T-helper 9 cell (primary cell): Measurements from ENCODE around the gene MYRIP.

Source experiments
- DNase-seq: peaks from one replicate; pipeline ENCODE4 v3.0.0-alpha.2; 2020

Gene MYRIP

DNA sequence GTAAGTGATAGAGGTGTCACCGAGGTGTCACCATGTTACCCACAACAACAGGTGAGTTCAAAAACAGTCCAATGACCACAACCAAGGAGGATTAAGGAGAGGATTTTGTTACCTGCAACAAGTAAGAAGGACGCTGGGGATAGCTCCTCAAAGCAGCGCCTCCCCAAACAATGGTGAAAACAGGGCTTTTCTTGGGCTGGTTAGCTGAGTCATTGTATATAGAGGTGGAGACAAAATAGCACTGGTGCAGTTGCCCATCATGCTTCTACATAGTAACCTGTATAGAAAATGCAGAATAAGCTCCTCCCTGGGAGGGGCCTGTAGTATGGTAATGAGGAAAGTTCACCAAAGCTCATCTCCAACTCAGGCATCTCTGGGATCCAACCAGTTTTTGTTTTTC, 383.2 kb downstream of the MYRIP start:
- DNase-seq, result no peak

DNA sequence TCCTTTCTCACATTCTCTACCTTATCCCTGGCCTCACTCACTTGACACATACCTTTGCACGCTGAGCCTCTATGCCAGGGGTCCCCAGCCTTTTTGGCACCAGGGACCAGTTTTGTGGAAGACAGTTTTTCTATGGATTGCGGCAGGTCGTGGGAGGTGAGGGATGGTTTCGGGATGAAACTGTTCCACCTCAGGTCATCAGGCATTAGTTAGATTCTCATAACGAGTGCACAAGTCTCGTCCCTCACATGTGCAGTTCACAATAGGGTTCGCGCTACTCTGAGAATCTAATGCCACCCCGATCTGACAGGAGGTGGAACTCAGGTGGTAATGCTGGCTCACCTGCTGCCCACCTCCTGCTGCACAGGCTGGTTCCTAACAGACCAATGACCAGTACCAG, 387.6 kb downstream of the MYRIP start:
- no peak for DNase-seq

DNA sequence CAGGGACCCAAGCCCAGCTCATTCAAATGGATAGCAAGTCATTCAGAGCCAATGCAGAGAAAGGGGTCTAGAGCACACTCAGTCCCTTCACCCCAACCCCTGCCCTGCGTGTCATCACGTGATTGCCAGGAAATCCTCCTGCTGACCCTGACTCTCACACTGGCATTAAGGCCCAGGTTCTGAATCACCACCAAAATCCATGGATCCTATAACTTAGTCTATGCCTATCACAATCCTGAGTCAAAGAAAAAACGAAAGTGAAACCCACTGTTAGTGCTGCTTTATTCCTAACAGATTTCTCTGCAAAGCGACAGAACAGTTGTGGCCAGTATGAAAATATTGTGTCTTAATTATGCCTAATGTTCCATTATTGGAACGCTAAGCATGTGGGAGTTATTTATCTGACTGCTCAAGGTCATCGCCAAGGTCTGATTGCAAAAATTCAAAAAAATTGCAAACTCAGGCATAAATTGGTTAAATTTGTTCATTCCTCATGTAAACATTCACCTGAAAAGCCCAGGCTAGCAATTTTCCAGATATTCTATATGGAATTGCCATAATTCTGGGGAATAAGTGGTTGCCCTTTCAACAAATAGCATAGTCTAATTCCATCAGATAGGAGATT, 391.4 kb downstream of the MYRIP start:
- DNase-seq, result no peak

DNA sequence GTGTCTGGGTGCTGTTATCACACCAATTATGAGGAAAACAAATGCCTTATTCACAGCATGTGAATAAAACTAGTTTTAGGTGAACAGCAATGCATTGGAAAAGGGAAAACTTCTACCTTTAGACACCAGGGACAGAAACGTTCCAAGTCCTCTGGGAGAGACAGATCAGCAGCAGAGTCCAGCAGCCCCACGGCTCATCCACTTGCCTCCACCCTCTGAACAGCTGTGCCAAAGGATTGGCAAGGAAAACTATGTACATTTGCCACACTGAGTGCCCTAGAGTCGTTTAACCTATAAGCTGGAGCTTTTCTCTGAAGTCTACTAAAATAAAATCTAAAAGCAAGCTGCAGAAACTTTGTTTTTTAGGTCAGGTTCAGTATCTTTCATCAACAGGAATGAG, 392.4 kb downstream of the MYRIP start:
- no peak for DNase-seq

DNA sequence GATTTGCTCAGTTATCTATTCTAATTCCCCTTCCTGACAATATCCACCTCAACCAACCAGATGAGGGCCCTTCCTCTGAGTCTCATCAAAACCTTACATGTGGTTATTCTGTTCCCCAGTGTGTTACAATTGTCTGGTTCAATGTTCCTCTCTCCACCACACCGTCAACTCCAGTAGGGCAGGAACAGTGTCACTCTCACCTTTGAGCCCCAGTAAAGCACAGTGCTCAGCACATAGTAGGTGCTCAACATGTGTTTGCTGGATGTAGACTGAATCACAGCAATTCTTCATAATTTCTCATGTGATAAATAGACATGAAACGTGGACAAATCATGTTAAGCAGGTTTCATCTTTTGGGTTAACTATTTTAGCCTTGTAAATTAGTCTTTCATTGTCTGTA, 397.1 kb downstream of the MYRIP start:
- DNase-seq, result no peak

DNA sequence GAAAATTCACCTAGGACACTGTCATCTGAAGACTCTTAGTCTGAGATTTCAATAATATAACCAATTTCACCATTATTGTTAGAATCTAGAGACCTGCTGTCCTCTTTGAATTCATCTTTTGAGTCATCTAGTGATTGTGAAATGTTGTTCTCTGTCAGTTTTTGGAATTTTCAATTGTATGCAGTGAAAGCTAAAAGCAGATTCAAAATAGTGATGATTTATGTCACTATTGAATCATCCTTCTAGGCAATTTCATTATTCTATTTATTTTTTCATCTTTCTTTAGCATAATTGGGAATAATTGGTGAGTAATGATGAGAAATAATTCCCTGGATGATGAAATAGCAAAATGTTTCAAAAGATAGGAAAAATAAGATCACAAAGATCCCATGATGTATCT, 398.4 kb downstream of the MYRIP start:
- DNase-seq, result no peak

DNA sequence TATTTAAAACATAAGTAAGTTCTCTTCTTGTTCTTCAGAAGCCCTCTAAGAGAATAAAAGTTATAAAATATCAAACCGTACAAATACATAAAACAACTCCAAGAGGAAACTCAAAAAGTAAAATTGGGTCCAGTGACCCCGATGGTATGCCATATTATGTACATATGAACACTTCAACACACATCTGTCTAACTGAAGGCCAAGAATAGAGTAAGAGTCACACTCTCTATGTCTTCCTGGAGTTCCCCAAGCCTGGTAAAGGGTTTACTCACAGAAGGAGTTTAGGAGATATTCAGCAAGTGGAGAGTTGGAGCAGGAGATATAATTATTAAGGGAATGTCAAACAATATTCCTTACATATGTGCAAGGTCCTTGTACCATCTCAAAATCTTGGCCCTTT, 398.8 kb downstream of the MYRIP start:
- no peak for DNase-seq

DNA sequence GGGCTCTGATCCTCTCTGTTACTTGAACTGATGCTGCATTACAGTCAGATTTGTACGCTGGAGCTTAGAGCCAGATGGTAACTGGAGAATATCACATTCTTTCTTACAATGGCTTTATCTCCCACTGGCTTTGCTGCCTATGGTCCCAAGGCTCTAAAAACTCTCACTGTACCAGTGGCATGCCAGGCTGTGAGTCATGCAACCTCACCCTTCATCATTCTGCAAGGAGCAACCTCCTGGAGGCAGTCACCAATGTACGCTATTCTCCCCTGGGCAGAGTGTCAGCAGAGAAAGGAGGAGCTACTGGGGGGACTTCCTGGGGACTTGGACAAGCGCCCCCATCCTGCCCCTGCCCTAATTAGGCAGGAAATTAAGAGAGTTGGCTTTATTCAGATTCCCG, 402.2 kb downstream of the MYRIP start:
- no peak for DNase-seq

DNA sequence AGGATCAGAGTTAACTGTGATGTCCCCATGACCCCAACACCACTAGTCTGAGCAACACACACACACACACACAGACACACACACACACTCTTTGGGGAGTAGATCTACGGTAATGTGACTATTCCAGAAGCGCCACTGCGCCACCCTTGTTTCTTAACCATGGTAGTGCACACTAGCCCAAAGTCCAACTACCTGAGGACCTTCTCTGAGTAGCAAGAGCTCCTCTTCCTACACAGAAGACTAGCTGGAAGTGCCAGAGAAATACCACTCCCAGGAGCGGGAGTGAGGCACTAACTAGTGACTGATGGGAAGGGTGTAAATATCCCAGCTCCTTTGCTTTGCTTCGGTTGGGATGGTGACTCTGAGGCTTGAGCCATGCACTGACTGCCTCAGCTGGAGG, 404.1 kb downstream of the MYRIP start:
- DNase-seq, result no peak

DNA sequence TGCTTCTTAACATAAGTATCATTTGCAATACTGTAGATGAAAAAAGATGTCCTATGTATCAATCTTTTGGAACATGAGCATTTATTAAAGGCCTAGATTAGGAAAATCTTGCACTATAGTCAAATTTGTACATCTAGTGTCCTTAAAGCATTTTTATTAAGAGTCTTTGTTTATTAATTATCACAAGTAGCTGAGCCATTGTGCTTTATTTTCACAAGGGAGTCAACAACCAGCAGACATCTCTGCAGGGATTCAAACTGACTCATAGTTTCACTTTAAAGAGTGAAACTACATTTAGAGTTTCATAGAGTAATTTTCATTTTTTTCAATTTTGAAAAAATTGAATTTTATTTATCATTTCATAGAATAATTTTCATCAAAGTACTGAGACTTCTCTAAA, 405.6 kb downstream of the MYRIP start:
- no peak for DNase-seq

DNA sequence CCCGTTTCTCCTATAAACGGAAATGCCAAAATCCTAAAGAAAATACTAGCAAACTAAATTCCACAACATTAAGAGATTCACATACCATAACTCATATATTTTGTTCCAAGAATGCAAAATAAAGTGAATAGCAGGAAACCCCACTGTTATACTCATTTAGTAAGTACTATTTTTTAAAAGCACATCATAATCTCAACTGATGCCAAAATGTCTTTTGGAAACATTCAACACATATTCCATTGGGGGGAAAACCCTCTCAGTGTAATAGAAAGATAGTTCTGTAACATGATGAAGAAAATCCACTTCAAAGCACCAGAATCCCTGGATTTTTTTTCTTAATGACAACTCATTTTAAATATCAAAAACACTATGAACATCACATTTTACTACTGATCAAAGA, 407.1 kb downstream of the MYRIP start:
- DNase-seq, result no peak

DNA sequence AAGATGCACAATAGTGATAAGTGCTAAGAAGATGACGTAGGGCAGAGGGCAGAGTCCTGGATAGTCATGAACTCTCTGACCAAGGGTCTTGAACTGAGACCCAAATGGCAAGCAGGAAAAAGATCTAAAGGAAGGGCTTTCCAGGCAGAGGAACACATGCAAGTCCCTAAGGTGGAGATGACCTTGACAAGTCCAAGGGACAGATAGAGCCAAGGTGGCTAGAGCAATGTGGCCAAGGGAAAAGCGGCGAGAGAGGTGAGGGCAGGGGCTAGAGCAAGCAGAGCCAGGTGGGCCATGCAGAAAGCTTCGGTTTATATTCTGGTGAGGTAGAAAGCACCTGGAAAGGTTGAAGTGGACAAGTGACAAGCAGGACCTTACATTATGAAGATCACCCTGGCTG, 414.4 kb downstream of the MYRIP start:
- no peak for DNase-seq

DNA sequence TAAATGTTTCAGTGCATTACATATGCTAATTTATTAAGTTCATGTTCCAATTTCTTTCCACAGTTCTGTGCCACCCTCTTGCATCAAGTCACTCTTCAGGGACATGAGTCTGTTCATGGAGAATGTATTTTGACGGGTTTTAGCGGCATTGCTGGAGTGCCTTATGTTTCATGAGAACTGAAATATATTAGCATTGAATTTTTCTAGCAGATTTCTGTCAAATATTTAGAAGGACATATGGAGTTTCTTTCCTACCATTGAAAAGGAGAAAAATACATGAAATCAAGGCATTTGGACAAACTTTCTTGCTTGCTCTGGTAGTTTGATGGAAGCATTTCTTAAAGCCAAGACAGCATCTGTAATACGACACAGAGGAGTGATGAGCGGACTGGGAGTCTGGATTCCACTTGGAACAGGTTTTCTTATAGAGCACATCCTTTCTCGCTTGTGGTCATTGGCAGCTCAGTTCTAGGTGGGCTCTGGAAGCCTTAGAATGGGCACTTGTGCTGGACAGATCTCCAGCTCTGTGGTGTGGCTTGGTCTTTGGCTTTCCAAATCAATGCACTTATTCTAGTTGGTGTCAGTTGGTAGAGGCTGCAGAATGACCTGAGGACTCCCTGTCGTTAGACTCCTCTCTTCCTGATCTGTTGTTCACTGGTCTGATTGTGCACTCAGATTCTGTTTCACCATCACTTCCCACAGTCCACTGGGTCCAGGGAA, 415.5 kb downstream of the MYRIP start:
- DNase-seq, result no peak

DNA sequence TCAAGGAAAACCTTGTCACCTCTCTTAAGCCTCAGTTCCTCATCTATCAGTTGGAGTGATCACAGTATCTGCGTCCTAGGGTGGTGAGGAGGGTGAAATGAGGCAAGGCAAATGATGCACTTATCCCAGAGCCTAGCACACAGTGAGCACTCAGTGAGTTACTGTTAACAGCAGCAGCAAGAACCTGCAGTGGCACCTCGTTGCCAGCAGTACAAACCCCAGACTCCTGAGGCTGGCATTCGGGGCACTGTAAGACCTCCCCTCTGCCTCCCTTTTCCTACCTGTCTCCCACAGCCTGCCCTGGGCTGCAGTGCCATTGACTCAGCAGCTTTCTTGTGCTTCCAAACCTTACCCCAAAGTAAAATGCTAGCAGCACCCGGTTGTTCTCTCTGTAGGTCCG, 417.2 kb downstream of the MYRIP start:
- DNase-seq, result no peak

DNA sequence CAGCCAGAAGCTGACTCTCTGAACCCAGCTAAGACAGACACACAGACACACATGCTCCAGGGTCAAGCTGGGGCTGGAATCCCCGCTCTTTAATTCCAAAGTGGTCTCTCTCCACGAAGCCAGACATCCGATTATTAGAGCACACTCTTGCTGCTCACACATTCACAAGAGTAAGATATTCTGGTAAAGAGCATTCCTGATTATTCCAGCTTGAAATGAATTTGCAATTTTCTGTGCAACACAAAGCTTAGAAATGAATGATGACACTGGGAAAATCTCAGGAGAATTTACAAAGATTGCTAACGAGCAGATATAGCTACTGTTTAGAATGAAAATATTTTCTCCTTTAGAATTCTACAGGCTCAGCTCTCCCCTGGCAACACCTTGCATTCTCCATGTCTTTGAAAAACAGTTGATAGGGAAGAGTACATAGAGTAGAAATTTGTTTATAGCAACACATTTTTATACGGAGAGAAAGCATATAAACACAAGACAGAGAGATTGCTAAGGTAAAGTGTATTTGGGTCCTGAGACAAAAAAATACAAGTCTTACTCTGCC, 419.5 kb downstream of the MYRIP start:
- no peak for DNase-seq

DNA sequence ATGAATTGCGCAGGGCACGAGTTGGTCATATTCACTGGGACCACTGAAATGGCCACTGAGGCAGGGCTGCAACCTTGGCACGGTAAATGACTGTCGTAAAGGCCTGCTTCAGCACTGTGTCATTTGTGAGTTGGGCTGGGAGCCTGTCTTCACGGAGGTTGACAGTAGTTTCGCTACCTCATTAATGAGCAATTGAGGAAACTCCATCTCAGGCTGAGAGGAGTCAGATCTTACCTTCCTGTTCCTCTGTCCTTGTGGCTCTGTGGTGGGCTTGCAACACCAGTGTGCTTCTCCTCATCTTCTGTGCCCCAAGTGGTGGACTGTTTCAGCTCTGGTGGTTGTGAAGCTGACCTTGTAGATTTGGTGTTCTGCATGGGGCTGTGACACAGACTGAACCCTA, 420.0 kb downstream of the MYRIP start:
- DNase-seq, result no peak

DNA sequence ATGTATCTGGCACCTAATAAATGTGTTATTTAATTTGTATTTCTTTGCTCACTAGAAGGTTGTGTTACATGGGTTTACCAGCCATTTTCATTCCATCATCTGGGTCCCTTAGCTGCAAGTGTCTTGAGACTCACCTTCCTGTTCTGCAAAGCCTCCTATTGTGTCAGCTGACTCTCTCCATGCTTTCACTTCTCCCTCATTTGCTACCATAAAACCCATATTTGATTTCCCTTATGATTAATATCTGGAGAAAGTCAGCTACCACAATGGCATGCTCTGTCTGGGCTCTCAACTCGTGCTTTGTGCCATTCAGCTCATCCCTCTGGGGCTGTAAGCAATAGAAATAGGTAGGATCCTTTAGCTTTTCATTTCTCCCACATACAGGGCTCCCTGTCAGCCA, 420.6 kb downstream of the MYRIP start:
- no peak for DNase-seq

DNA sequence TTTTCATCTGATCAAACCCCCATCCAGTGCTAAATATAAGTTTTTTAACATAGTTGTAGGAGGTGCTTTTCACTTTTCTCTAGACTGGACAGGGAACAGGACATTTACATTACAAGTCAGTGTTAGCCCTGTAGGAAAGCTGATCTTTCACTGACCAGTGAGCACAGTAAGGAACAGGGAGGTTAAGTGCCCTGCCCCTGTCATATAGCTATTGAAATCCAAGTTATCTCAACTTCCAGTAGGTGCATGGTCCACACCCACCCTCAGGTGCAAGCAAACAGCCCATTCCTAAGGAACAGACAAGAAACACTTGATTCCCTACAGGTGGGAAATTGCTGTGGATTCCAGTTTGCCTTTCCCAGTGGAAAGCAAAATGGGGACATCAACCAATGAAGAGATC, 421.0 kb downstream of the MYRIP start:
- DNase-seq, result no peak

DNA sequence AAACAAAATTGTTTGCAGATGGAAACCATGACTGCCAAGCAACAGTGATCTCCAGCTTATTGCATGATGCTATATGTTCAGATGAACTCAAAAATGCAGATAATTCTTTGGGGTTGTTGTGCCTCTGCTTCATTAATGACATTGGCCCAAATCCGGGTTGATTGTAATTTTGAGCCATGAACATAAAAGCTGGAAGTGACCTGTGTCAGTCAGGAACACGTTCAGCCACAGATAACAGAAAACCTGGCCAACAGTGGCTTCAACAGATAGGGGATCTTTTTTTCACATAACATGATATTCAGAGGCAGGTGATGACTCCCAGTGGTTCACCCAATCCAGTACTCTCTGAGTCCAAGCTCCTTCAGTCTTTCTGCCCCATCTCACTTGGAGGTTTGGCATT, 423.2 kb downstream of the MYRIP start:
- no peak for DNase-seq

DNA sequence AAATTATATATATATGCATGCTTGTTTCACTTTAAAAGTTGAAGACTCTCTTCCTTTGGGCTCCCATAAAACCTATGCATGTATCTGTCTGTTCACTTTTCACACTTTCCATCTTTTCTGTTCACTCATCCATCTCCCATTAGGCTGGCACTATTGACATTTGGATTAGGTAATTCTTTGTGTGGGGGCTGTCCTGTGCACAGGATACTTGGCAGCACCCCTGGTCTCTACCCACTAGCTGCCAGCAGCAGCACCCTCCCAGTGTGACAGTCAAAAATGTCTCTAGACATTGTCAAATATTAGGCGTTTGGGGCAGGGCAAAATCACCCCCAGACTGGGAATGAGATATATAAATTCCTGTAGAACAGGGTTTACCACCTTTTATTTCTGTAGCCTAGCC, 427.8 kb downstream of the MYRIP start:
- DNase-seq, result no peak

DNA sequence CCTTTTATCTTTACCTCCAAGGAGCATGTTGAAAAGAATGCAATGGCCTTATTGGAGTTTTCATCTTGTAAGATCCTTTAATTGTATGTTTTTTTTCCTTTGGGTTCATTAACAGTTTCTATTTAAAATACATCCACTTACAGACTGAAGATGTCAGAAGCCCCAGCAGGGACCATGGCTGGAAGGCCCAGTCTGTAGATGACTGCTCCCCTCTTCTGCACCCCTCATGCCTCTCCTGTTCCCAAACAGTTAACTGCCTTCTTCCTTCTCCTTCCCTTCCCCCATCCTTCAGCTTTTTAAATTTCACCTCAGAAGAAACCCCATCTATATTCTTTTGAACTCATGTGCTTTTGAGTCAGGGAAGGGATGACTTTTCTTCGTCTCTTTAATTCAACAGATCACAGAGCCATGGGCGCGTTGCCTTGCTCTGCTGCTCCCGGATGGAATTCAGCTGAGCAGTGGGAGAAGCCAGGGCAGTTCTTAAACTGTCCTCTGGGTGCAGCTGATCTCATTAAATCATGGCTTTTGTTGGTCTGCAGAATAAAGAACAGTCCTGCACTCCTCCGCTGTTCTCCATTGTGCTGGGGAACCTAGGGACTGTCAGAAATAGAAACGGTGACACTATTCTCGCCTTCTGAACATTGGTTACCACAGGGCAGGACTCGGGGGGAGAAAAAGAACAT, 428.6 kb downstream of the MYRIP start:
- DNase-seq, result no peak

DNA sequence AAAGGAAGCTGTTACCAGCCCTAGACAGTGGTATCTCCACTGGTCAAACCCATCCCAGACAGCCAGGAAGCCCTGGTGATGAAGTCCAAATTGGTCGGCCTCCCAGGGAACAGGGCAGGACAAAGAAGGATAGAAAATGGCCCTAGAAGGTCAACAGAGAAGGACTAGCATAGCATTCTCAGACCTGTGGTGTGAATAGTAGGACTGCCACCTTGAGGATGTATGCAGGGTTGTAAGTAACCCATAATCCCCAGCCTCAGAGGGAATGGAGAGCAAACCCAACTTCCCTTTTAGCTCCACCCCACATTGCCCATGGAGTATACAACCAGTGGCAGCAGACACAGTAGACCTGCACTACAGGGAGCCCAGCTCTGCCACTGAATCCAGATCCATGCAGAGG, 431.5 kb downstream of the MYRIP start:
- DNase-seq, result no peak

DNA sequence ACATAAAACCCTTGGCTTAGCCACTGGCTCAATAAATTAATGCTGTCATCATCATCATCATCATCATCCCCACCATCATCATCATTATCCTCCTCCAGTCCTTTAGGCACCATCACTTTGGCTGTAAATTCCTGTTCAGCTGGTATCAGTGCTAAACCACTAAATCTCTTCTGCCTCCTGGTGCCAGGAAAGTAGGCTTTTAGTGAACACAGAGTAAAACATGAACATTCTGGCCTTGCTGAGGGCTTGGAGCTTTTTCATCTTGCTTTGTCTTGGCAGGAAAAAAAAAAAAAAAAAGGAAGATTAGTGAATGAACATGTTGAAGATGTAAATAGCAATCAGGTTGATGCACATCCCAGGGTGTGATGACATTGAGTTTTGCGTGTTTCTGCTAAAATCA, 432.8 kb downstream of the MYRIP start:
- no peak for DNase-seq

DNA sequence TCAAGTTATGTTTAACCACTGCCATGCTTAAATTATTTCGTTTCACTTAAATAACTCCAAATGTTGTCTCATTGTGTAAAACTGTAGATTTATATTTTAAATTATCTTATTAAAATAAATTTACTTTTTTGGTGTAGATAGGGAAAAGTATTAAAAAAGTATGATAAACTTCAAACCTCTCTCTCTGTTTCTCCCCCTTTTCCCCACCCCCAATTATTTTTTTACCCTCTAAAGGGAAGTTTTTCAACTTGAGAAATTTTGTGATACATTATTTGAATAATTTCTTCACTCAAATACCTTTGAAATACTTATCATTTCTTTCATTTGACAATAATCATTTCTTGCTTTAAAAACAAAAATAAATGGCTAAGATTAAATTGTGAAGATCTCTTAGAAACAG, 433.2 kb downstream of the MYRIP start:
- DNase-seq, result no peak
